H1 (cell line): ENCODE data around the gene PREX1.

Source experiments
- BRCA1 ChIP-seq: IDR thresholded peaks from 2 replicates; pipeline ENCODE4 v1.6.1; 2012; ENCODE audit warnings: low read depth, low read length, improper control_type of control experiment
- EZH2 ChIP-seq: fragments of 200-600 bp; sonication (generic); IDR thresholded peaks from 2 replicates; pipeline ENCODE4 v1.7.1; 2012; ENCODE audit warnings: low read depth, mild to moderate bottlenecking, moderate library complexity, low read length, inconsistent platforms; ENCODE audit not compliant: severe bottlenecking
- GABPA ChIP-seq: IDR thresholded peaks from 2 replicates; pipeline ENCODE4 v1.6.1; 2011; ENCODE audit warnings: mild to moderate bottlenecking, low read length, moderate library complexity, borderline replicate concordance; ENCODE audit not compliant: insufficient read depth
- POLR2AphosphoS5 ChIP-seq: IDR thresholded peaks from 2 replicates; pipeline ENCODE4 v1.6.1; 2011; ENCODE audit warnings: low read depth, low read length
- RXRA ChIP-seq: IDR thresholded peaks from 2 replicates; pipeline ENCODE4 v1.6.1; 2011; ENCODE audit warnings: low read depth, mild to moderate bottlenecking, low read length, moderate library complexity; ENCODE audit not compliant: insufficient read depth
- SIN3A ChIP-seq, 2 experiments: IDR thresholded peaks in 1 of 2; conservative IDR thresholded peaks in 1 of 2; 2 replicates each; pipeline ENCODE4 v1.6.1; 2011 to 2012; ENCODE audit warnings: low read length in 2 of 2, improper control_type of control experiment in 1 of 2, low read depth in 1 of 2, mild to moderate bottlenecking in 1 of 2
- SP1 ChIP-seq: IDR thresholded peaks from 2 replicates; pipeline ENCODE4 v1.6.1; 2011; ENCODE audit warnings: low read depth, low read length
- TAF1 ChIP-seq: IDR thresholded peaks from 2 replicates; pipeline ENCODE4 v1.6.1; 2011; ENCODE audit warnings: mild to moderate bottlenecking, low read depth, low read length
- TF ChIP-seq, protein P1 (sequence below), 3 experiments: IDR thresholded peaks; 1 replicate in 2 of 3; 2 replicates in 1 of 3; pipeline versions ENCODE4 v1.5.1 to v1.6.1; 2011; ENCODE audit warnings: low read length in 3 of 3, mild to moderate bottlenecking in 3 of 3, inconsistent platforms in 2 of 3, low read depth in 1 of 3, moderate library complexity in 1 of 3; ENCODE audit not compliant: insufficient read depth in 1 of 3; ENCODE audit errors: control extremely low read depth in 1 of 3
- TF ChIP-seq, protein P2 (sequence below): IDR thresholded peaks from 2 replicates; pipeline ENCODE4 v1.6.1; 2012; ENCODE audit warnings: inconsistent platforms
- TF ChIP-seq, protein P3 (sequence below): IDR thresholded peaks from 2 replicates; pipeline ENCODE4 v1.6.1; 2011; ENCODE audit warnings: low read length, improper control_type of control experiment

DNA sequence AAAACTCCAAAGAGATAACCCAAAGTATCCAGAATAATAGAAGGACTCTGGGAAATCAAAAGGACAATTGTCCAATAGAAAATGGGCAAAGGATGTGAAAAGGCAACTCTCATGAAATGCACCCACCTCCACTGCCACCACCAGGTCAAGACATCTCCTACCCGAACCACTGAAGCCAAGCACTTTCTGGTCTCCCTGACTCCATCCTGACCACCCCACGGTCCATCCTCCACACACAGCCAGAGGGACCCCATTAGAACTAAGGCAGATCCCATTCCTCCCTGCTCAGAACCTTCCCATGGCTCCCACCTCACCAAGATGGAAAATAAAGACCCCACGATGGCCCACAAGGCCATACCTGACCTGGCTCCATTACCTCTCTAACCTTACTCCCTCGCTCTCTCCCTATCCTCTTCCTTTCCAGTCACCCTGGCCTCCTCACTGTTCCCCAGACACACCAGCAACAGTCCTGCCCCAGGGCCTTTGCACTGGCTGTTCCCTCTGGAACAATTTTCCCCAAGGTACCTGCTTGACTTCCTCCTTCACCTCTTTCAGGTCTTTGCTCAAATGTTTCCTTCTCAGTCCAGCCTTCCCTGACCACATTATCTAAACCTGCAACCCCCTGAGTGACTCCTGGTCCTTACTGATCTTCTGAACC, 108.1 kb downstream of the PREX1 start:
- no peak for TF ChIP-seq EZH2
- TF ChIP-seq SP1, result no peak
- TF ChIP-seq, protein P1, sequence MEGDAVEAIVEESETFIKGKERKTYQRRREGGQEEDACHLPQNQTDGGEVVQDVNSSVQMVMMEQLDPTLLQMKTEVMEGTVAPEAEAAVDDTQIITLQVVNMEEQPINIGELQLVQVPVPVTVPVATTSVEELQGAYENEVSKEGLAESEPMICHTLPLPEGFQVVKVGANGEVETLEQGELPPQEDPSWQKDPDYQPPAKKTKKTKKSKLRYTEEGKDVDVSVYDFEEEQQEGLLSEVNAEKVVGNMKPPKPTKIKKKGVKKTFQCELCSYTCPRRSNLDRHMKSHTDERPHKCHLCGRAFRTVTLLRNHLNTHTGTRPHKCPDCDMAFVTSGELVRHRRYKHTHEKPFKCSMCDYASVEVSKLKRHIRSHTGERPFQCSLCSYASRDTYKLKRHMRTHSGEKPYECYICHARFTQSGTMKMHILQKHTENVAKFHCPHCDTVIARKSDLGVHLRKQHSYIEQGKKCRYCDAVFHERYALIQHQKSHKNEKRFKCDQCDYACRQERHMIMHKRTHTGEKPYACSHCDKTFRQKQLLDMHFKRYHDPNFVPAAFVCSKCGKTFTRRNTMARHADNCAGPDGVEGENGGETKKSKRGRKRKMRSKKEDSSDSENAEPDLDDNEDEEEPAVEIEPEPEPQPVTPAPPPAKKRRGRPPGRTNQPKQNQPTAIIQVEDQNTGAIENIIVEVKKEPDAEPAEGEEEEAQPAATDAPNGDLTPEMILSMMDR (IDR thresholded peaks at IDR 0.05; ENCODE audit: control extremely low read depth in 1 of 3, insufficient read depth in 1 of 3, low read depth in 1 of 3, low read length in 3 of 3), result no peak
- TF ChIP-seq POLR2AphosphoS5, result no peak
- TF ChIP-seq, protein P2, sequence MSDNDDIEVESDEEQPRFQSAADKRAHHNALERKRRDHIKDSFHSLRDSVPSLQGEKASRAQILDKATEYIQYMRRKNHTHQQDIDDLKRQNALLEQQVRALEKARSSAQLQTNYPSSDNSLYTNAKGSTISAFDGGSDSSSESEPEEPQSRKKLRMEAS, result no peak
- TF ChIP-seq, protein P3, sequence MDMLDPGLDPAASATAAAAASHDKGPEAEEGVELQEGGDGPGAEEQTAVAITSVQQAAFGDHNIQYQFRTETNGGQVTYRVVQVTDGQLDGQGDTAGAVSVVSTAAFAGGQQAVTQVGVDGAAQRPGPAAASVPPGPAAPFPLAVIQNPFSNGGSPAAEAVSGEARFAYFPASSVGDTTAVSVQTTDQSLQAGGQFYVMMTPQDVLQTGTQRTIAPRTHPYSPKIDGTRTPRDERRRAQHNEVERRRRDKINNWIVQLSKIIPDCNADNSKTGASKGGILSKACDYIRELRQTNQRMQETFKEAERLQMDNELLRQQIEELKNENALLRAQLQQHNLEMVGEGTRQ, result no peak
- no peak for TF ChIP-seq SIN3A (conservative IDR thresholded peaks at IDR 0.05 in 1 of 2, IDR thresholded peaks at IDR 0.05 in 1 of 2; ENCODE audit: low read depth in 1 of 2, low read length in 2 of 2)
- TF ChIP-seq TAF1, result no peak
- TF ChIP-seq BRCA1, result no peak
- no peak for TF ChIP-seq RXRA
- no peak for TF ChIP-seq GABPA
